Lower leg skin (tissue), 4 donors: ENCODE results near the gene CCDC92. TPM values are rescaled to one million over a fixed set of nuclear protein-coding genes. Genes with fewer than 3 reads are reported as not detected.

Source experiments
- DNase-seq, 2 donors: peaks; one replicate each; pipeline ENCODE4 v3.0.0-alpha.2; 2019; ENCODE audit warnings: low spot score in 2 of 2
- H3K4me3 ChIP-seq: fragments of 200-600 bp; sonication (generic); 2 replicates; pipeline ENCODE4 v1.5.1; 2017; ENCODE audit warnings: mild to moderate bottlenecking, low read depth; ENCODE audit not compliant: poor library complexity, severe bottlenecking
- CTCF ChIP-seq, 3 donors: fragments of 450-650 bp; IDR thresholded peaks; one replicate each; pipeline ENCODE4 v1.5.1; 2016; ENCODE audit warnings: antibody characterized with exemption in 3 of 3, mild to moderate bottlenecking in 3 of 3, moderate library complexity in 2 of 3
- POLR2A ChIP-seq, 2 donors: fragments of 450-650 bp; IDR thresholded peaks; one replicate each; pipeline ENCODE4 v1.6.1; 2016 to 2017; ENCODE audit warnings: antibody characterized with exemption in 2 of 2, mild to moderate bottlenecking in 1 of 2, moderate library complexity in 1 of 2
- WGBS, 2 donors: methylation state at CpG; one replicate each; pipeline ENCODE4 v1.1.5; 2018; 5-methylcytosine and 5-hydroxymethylcytosine counted together
- intact Hi-C: fragments of 100-400 bp; cut with DNase I; formaldehyde crosslinking; loops from one replicate; pipeline ENCODE4 v1.15.0; 2023; ENCODE audit warnings: low total_unique reads
- total RNA-seq, 4 donors: library from RNA; depleted of rRNA; stranded (reverse); fragments of >200 nt; gene quantifications; one replicate each; pipeline ENCODE4 v1.1.0, GENCODE V29; 2016

The CCDC92 gene
- total RNA-seq, 4 donors from 2014 or later, result 6.7 to 11.9 (median 10.1) TPM

GRCh38 chr12:123971770-123972456 lies 718 bp downstream of the CCDC92 start:
- DNase-seq, result peak; percentile 24 to 86
- intact Hi-C loops, result no loop called here
- H3K4me3 ChIP-seq, result peak overlapping the region; percentile 50
- TF ChIP-seq CTCF (IDR thresholded peaks at IDR 0.05) (no peak), POLR2A (IDR thresholded peaks at IDR 0.05) (no peak)
- 2% methylated on average over 14 to 36 of the region's 55 CpGs for WGBS, 2 donors

GRCh38 chr12:123971449-123971769 lies 1.2 kb downstream of the CCDC92 start:
- no peak for DNase-seq
- H3K4me3 ChIP-seq, result peak overlapping the region; percentile 50
- TF ChIP-seq CTCF (IDR thresholded peaks at IDR 0.05) (no peak), POLR2A (IDR thresholded peaks at IDR 0.05) (no peak)
- intact Hi-C loops, result no loop called here
- WGBS, 2 donors, result 23 to 29% methylated on average over 10 of the region's 10 CpGs

GRCh38 chr12:123967121-123967586 lies 5.5 kb downstream of the CCDC92 start:
- no peak for DNase-seq
- intact Hi-C loops, result no loop called here

GRCh38 chr12:123966596-123966995 lies 6.0 kb downstream of the CCDC92 start:
- intact Hi-C loops, result no loop called here
- TF ChIP-seq CTCF (IDR thresholded peaks at IDR 0.05), result no peak
- H3K4me3 ChIP-seq, result no peak overlapping the region
- 73 to 84% methylated on average over 3 of the region's 3 CpGs for WGBS, 2 donors
- DNase-seq, result no peak

More at GRCh38 chr12:123967121-123967586, 5.5 kb downstream of the CCDC92 start:
- TF ChIP-seq POLR2A (IDR thresholded peaks at IDR 0.05) (no peak), CTCF (IDR thresholded peaks at IDR 0.05) (no peak)
- WGBS, 2 donors, result 86 to 88% methylated on average over 8 of the region's 8 CpGs
- no peak overlapping the region for H3K4me3 ChIP-seq

GRCh38 chr12:123965382-123965781 lies 7.2 kb downstream of the CCDC92 start:
- no peak for DNase-seq
- intact Hi-C loops, result no loop called here
- no peak for TF ChIP-seq CTCF (IDR thresholded peaks at IDR 0.05)
- TF ChIP-seq POLR2A (IDR thresholded peaks at IDR 0.05), result no peak
- H3K4me3 ChIP-seq, result no peak overlapping the region
- WGBS, 2 donors, result 71 to 73% methylated on average over 5 of the region's 5 CpGs

- intact Hi-C loops, result no loop called here
- DNase-seq, result no peak
- 94 to 96% methylated on average over 4 of the region's 4 CpGs for WGBS, 2 donors
- H3K4me3 ChIP-seq, result no peak overlapping the region
- TF ChIP-seq POLR2A (IDR thresholded peaks at IDR 0.05) (no peak), CTCF (IDR thresholded peaks at IDR 0.05) (no peak)
Observed at GRCh38 chr12:123963821-123964220, 8.8 kb downstream of the CCDC92 start.
